ENCODE measurements around the gene LSM10. TPM values are rescaled to one million over a fixed set of nuclear protein-coding genes. Genes with fewer than 3 reads are reported as not detected.

LSM10 gene
- total RNA-seq, 2 experiments from 2014 or later, result 43.8 to 46.2 TPM

DNA sequence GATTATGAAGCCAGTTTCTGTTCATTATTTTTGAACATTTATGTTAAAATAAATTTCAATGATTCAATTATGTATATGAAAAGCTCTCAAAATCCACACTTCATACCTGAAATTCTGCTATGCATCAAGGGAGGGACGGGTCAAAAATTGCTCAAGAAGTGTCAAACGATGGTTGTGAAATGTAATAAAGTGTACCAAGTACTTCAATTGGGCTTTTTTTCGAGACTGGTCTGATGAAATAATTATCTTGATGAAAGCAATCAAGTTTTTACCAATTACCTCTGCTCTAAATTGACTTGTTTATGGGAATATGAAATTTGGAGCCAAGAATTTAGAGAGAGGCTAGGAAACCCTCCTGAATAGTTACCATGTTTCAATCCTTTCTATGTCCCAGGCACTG lies 44.6 kb upstream of the LSM10 start:
- H3K27ac Mint-ChIP-seq, result no peak overlapping the region
- TF ChIP-seq CTCF (IDR thresholded peaks at IDR 0.05), result no peak
- ATAC-seq, result no peak
- H3K36me3 Mint-ChIP-seq (ENCODE audit: low read depth), result no peaks in the 10 kb centered on the region
- CTCF ChIA-PET, result interaction anchor here (0.5 kb wide), 1 partner anchor 13 kb away, joined by 3 read pairs; no protein-coding TSS in a partner anchor
- no peak for DNase-seq
- H3K9me3 Mint-ChIP-seq, result no peaks in the 10 kb centered on the region
- no peaks in the 10 kb centered on the region for H3K27me3 Mint-ChIP-seq
- H3K4me3 Mint-ChIP-seq, result no peak overlapping the region
- intact Hi-C loops (cut with micrococcal nuclease), result no loop called here
- H3K4me1 Mint-ChIP-seq (ENCODE audit: low read depth), result no peaks in the 10 kb centered on the region
- POLR2A ChIA-PET, result interaction anchor here (0.6 kb wide), 1 partner anchor 12 kb away, joined by 3 read pairs; no protein-coding TSS in a partner anchor

GRCh38 chr1:36440646-36441045 lies 42.9 kb upstream of the LSM10 start:
- POLR2A ChIA-PET, result no interaction called here
- Mint-ChIP-seq H3K4me3 (no peak overlapping the region), H3K9me3 (no peaks in the 10 kb centered on the region), H3K27ac (no peak overlapping the region), H3K4me1 (ENCODE audit: low read depth) (no peaks in the 10 kb centered on the region), H3K27me3 (no peaks in the 10 kb centered on the region), H3K36me3 (ENCODE audit: low read depth) (no peaks in the 10 kb centered on the region)
- CTCF ChIA-PET, result no interaction called here
- ATAC-seq (no peak), DNase-seq (no peak)
- intact Hi-C loops (cut with micrococcal nuclease), result no loop called here
- TF ChIP-seq CTCF (IDR thresholded peaks at IDR 0.05), result no peak

DNA sequence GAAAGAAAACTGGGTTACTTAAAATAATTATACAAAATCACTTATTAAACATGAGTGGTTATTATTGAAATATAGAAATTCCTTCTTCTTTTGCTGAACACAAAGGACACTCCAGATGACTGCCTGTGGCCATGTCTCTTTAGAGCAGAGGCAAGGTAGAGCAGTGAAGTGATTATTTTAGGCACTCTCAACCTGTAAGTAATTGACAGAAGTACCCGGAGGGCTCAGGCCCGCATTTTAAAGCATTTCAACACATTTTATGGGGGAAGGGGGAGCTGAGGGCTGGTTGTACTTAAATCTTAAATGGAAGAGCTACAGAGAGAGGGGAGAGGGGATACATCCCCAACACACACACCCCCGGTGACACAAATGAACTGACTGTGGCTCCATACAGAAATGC lies 42.3 kb upstream of the LSM10 start:
- intact Hi-C loops (cut with micrococcal nuclease), result no loop called here
- H3K27me3 Mint-ChIP-seq, result no peaks in the 10 kb centered on the region
- no peak overlapping the region for H3K27ac Mint-ChIP-seq
- ATAC-seq (no peak), DNase-seq (no peak)
- H3K36me3 Mint-ChIP-seq (ENCODE audit: low read depth), result no peaks in the 10 kb centered on the region
- POLR2A ChIA-PET, result no interaction called here
- H3K4me3 Mint-ChIP-seq, result no peak overlapping the region
- CTCF ChIA-PET, result no interaction called here
- TF ChIP-seq CTCF (IDR thresholded peaks at IDR 0.05), result no peak
- no peaks in the 10 kb centered on the region for H3K9me3 Mint-ChIP-seq
- no peaks in the 10 kb centered on the region for H3K4me1 Mint-ChIP-seq (ENCODE audit: low read depth)

GRCh38 chr1:36438715-36439114 lies 41.0 kb upstream of the LSM10 start:
- TF ChIP-seq CTCF (IDR thresholded peaks at IDR 0.05), result no peak
- no peaks in the 10 kb centered on the region for H3K36me3 Mint-ChIP-seq (ENCODE audit: low read depth)
- ATAC-seq (no peak), DNase-seq (no peak)
- no peak overlapping the region for H3K27ac Mint-ChIP-seq
- H3K4me1 Mint-ChIP-seq (ENCODE audit: low read depth), result no peaks in the 10 kb centered on the region
- no peaks in the 10 kb centered on the region for H3K27me3 Mint-ChIP-seq
- intact Hi-C loops (cut with micrococcal nuclease), result no loop called here
- ChIA-PET CTCF (interaction anchor here (0.8 to 1.1 kb wide), 2 partner anchors 12 to 94 kb away, joined by 3 read pairs; partner anchors contain the start of gene OSCP1), POLR2A (no interaction called here)
- H3K9me3 Mint-ChIP-seq, result no peaks in the 10 kb centered on the region
- no peak overlapping the region for H3K4me3 Mint-ChIP-seq

DNA sequence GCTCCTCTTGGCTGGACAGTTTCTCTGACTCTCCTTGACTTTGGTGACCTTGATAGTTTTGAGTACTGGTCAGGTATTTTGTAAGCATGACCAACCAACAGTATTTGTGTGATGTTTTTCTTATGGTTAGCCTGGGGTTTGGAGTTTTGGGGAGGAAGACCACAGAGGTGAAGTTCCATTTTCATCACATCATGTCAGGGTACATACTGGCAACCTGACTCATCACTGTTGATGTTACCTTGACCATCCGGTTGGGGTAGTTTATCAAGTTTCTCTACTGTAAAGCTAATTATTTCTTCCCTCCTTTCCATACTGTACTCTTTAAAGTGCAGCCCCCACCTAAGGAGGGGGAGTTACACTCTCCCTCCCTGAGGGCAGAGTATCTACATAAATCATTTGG lies 39.1 kb upstream of the LSM10 start:
- no peaks in the 10 kb centered on the region for H3K36me3 Mint-ChIP-seq (ENCODE audit: low read depth)
- ATAC-seq (no peak), DNase-seq (no peak)
- intact Hi-C loops (cut with micrococcal nuclease), result no loop called here
- H3K4me3 Mint-ChIP-seq, result no peak overlapping the region
- TF ChIP-seq CTCF (IDR thresholded peaks at IDR 0.05), result no peak
- no peak overlapping the region for H3K27ac Mint-ChIP-seq
- H3K9me3 Mint-ChIP-seq, result no peaks in the 10 kb centered on the region
- POLR2A ChIA-PET, result no interaction called here
- no peaks in the 10 kb centered on the region for H3K27me3 Mint-ChIP-seq
- no peaks in the 10 kb centered on the region for H3K4me1 Mint-ChIP-seq (ENCODE audit: low read depth)
- CTCF ChIA-PET, result no interaction called here

Data from activated CD8-positive, alpha-beta T cell treated with anti-CD3 and anti-CD28 coated beads for 36 hours (primary cell).